GM15510 (cell line): ENCODE data around the gene WASL.

Experiments
- POLR2A ChIP-seq: IDR thresholded peaks from 3 replicates; pipeline ENCODE4 v1.6.1; 2011; ENCODE audit warnings: borderline replicate concordance; ENCODE audit not compliant: insufficient read length; ENCODE audit errors: extremely low read depth

The WASL gene

DNA sequence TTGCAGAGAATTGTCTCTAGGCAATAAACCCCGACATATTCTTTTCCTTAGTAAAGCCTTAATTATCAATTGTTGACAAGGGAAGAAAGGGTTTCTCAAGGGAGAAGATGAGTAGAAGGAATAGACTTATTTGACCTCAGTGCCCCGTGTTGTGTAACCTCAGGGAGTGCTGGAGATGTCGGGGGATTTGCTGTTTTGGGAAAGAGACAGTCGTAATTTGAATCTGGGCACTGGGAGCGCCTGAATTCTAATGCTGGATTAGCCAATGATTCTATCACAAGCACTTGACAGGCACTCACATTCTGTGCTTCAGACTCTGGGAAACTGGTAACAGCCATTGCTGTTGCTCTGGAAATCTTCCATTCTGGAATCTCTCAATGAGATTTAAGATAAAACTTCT lies 106.9 kb downstream of the WASL start:
- TF ChIP-seq POLR2A: no peak

DNA sequence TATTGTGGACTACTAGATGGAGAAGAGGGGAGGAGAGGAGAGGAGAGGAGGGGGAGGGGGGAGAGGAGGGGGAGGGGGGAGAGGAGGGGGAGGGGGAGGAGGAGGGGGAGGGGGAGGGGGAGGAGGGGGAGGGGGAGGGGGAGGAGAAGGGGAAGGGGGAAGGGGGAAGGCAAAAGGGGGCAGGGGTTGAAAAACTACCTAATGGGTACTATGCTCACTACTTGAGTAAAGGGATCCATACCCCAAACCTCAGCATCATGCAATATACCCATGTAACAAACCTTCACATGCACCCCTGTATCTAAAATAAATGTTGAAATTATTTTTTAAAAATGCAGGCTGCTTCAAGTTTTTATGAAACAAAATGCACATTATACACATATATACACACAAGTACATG lies 108.2 kb downstream of the WASL start:
- no peak for TF ChIP-seq POLR2A

DNA sequence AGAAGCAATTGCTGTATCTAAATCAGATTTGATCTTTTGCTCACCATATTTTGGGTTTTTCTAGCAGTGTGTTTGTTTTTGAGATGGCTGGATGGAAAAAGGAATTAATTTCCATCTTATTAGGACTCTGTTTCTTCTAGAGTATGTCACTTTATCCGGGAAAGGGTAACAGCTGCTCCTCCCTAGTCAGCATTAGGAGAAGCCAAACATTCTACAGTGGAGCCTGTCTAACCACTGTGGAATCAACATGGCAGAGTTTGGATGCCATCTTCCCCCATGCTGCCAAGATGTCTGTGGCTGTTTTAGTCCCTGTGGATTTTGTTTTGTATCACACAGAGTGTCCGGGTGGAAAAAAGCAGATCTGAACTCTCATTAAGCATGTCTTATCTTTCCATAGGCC lies 109.2 kb downstream of the WASL start:
- no peak for TF ChIP-seq POLR2A

DNA sequence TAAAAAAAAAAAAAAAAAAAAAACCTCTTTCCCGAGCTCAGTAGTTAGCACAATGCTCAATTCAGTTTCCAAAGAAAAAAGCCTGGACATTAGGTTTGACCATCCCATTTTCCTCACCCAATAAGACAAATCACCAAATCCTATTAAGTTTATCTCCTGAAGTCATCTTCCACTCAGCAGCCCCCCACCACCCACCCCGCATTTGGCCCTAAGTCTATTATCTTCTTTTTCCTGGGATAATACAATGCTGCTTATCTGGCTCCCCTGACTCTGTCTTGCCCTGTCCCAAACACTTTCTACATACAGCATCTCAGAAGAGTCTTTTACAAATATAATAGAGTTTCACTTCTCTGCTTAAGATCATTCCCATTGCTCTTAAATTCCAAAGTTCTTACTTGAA lies 110.9 kb downstream of the WASL start:
- no peak for TF ChIP-seq POLR2A

DNA sequence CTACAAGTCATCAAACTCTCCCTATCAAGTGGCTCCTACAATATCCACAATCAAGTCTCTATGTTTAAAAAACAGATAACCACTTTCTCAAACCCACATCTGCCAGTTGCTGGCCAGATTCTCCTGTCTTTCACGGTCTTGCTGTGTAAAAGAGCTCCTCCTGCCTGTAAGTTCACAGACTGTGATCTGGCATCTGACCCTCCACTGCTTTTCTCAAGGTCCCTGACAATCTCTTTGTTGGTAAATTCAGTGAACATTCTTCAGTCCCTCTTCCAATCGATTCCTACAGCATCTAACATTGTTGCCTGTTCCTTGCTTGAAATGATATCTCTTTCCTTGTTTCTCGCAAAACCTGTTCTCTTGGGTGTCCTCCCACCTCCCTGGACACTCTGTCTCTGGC lies 111.6 kb downstream of the WASL start:
- TF ChIP-seq POLR2A: no peak

DNA sequence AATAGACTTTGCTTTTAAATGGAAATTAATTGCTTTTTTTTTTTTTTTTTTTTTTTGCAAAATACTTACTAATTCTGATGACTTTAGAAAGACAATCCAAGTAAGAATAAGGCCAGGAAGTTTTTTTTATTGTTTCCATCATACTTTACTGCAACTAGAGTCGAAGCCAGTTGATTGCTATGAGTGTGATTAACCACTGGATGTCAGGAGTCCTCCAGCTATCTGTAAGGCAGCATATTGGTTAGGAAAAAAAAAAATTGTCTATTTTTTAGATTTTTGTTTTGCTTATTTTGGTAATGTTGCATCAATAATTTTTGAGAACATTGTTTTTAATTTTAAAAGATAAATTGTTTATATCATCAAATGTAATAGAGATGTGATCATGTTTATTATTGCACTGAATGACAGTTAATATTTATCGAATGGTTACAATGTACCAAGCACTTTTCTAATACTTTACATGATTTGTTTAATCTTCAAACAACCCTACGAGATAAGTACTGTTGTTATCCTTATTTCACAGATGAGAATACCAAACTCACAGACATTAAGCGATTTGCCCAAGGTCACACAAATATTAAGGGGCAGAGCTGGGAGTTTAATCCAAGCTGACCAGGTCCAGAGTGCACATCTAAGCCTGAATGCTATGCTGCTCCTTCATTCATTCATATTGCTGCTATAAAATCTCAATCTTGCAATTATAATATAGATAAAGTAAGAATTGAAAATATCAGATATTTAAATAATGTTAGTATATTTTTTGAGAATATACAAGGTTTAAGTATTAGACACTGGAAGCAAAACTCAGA lies 113.0 kb downstream of the WASL start:
- TF ChIP-seq POLR2A: no peak

DNA sequence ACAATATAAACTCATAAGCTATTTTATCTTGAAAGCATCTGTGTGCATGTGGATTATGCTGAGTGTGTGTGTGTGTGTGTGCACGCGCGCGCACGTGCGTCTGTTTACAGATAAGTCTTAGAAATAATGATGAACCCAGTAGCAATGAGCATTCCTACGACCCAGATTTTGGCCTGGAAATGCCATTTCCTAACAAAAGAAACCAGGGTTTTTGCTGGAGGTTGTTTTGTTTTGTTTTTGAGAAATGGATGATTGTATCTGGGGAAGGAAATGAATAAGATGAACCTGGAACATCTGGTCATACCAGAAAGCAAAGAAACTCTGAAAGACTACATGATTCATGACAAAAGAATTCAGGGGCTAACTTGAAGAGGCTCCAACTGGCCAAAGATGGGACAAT lies 115.2 kb downstream of the WASL start:
- TF ChIP-seq POLR2A: no peak

DNA sequence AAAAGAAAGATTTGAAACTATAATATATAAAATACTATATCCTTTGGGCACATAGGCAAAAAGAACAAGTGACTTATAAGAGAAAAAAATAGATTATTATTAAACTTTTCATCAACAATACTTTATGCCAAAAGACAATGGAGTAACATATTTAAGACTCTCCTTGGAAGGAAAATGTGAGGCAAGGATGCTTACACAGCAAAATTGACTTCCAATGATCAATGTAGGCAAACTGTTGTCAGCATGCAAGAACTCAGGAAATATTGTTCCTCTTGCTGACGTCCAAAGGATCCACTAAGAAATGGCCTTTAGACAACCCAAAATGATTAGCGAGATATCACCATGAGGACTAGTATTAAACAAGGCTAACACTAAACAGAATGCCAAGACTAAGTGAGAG lies 116.0 kb downstream of the WASL start:
- no peak for TF ChIP-seq POLR2A
